Loucy (cell line): ENCODE data around the gene SLC13A1.

Source experiments
- H2AFZ ChIP-seq: fragments of 200-600 bp; sonication (generic); 2 replicates; pipeline ENCODE4 v1.6.0; 2016; ENCODE audit warnings: antibody characterized with exemption, mild to moderate bottlenecking, low read length, moderate library complexity
- H3F3A ChIP-seq: fragments of 200-600 bp; 2 replicates; pipeline ENCODE4 v1.6.0; 2016; ENCODE audit warnings: antibody characterized with exemption, low read depth, mild to moderate bottlenecking
- H3K27me3 ChIP-seq: fragments of 200-600 bp; sonication (generic); 2 replicates; pipeline ENCODE4 v1.6.1; 2014; ENCODE audit warnings: low read length, mild to moderate bottlenecking; ENCODE audit not compliant: insufficient read depth, poor library complexity, severe bottlenecking
- H3K36me3 ChIP-seq: fragments of 200-600 bp; sonication (generic); 2 replicates; pipeline ENCODE4 v1.6.1; 2016; ENCODE audit warnings: low read length; ENCODE audit not compliant: insufficient read depth
- H3K4me1 ChIP-seq: fragments of 200-600 bp; sonication (generic); 2 replicates; pipeline ENCODE4 v1.5.1; 2014; ENCODE audit warnings: low read length, mild to moderate bottlenecking; ENCODE audit not compliant: insufficient read depth, poor library complexity, severe bottlenecking
- H3K4me2 ChIP-seq: fragments of 200-600 bp; sonication (generic); 2 replicates; pipeline ENCODE4 v1.6.0; 2014; ENCODE audit warnings: antibody characterized with exemption, low read length, low read depth, mild to moderate bottlenecking; ENCODE audit not compliant: poor library complexity, severe bottlenecking
- H3K4me3 ChIP-seq: fragments of 200-600 bp; sonication (generic); 2 replicates; pipeline ENCODE4 v1.5.1; 2014; ENCODE audit warnings: low read length, mild to moderate bottlenecking, mixed read lengths; ENCODE audit not compliant: poor library complexity, severe bottlenecking
- H3K79me2 ChIP-seq: fragments of 200-600 bp; sonication (generic); 2 replicates; pipeline ENCODE4 v1.6.1; 2014; ENCODE audit warnings: low read length; ENCODE audit not compliant: insufficient read depth
- H3K9ac ChIP-seq: fragments of 200-600 bp; sonication (generic); 2 replicates; pipeline ENCODE4 v1.6.0; 2014; ENCODE audit warnings: mild to moderate bottlenecking, low read depth, low read length, moderate library complexity; ENCODE audit not compliant: poor library complexity, severe bottlenecking
- H3K9me2 ChIP-seq: fragments of 200-600 bp; sonication (generic); replicated peaks from 2 replicates; pipeline ENCODE4 v1.6.1; 2016; ENCODE audit warnings: low read depth, low read length, mixed read lengths
- H3K9me3 ChIP-seq: fragments of 200-600 bp; sonication (generic); 2 replicates; pipeline ENCODE4 v1.6.1; 2014; ENCODE audit warnings: mild to moderate bottlenecking, antibody characterized with exemption, low read length, low read depth; ENCODE audit not compliant: insufficient read depth
- H4K20me1 ChIP-seq: fragments of 200-600 bp; sonication (generic); 2 replicates; pipeline ENCODE4 v1.6.0; 2014; ENCODE audit warnings: antibody characterized with exemption, low read length, mild to moderate bottlenecking; ENCODE audit not compliant: insufficient read depth, poor library complexity, severe bottlenecking
- EZH2phosphoT487 ChIP-seq: fragments of 200-600 bp; IDR thresholded peaks from 2 replicates; pipeline ENCODE4 v1.6.1; 2018; ENCODE audit warnings: antibody characterized with exemption, mild to moderate bottlenecking, moderate library complexity, borderline replicate concordance
- TF ChIP-seq, protein P1 (sequence below): fragments of 200-600 bp; sonication (generic); conservative IDR thresholded peaks from 2 replicates; pipeline ENCODE4 v1.5.1; 2014; ENCODE audit warnings: mild to moderate bottlenecking, antibody characterized with exemption, low read length

SLC13A1 gene

GRCh38 chr7:123126691-123127090 lies 73.1 kb downstream of the SLC13A1 start:
- Histone ChIP-seq H3K79me2 (no peaks in the 10 kb centered on the region), H3K4me3 (no peak overlapping the region), H2AFZ (no peak overlapping the region), H3K9me3 (no peaks in the 10 kb centered on the region), H3K9me2 (no peaks in the 10 kb centered on the region), H3K36me3 (no peaks in the 10 kb centered on the region), H3K27me3 (no peaks in the 10 kb centered on the region), H4K20me1 (no peaks in the 10 kb centered on the region), H3K4me2 (no peak overlapping the region), H3F3A (no peaks in the 10 kb centered on the region), H3K9ac (no peak overlapping the region), H3K4me1 (no peaks in the 10 kb centered on the region)
- TF ChIP-seq EZH2phosphoT487: no peak
- TF ChIP-seq, protein P1, sequence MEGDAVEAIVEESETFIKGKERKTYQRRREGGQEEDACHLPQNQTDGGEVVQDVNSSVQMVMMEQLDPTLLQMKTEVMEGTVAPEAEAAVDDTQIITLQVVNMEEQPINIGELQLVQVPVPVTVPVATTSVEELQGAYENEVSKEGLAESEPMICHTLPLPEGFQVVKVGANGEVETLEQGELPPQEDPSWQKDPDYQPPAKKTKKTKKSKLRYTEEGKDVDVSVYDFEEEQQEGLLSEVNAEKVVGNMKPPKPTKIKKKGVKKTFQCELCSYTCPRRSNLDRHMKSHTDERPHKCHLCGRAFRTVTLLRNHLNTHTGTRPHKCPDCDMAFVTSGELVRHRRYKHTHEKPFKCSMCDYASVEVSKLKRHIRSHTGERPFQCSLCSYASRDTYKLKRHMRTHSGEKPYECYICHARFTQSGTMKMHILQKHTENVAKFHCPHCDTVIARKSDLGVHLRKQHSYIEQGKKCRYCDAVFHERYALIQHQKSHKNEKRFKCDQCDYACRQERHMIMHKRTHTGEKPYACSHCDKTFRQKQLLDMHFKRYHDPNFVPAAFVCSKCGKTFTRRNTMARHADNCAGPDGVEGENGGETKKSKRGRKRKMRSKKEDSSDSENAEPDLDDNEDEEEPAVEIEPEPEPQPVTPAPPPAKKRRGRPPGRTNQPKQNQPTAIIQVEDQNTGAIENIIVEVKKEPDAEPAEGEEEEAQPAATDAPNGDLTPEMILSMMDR: no peak

DNA sequence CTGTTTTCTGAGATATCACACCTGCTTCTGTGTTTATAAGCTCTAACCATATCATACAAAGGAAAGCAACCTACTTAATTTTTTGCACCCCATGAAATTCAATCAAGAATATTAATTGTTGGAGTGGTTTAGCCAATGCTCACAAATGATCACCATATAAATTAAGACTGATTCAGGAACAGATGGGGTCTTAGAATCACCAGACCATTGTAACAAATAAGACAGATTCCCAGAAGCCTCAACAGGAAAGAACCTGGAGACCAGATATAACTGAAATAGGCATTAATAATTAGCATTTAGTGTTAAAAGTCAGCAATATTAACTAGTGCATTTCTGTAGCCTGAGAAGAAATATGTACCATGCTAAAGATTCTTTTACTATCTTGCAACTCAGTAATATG lies 73.6 kb downstream of the SLC13A1 start:
- Histone ChIP-seq H2AFZ (no peak overlapping the region), H3K9me3 (no peaks in the 10 kb centered on the region), H3K9ac (no peak overlapping the region), H3K27me3 (no peaks in the 10 kb centered on the region), H3K4me2 (no peak overlapping the region), H3K36me3 (no peaks in the 10 kb centered on the region), H3K4me3 (no peak overlapping the region), H3K4me1 (no peaks in the 10 kb centered on the region), H3K79me2 (no peaks in the 10 kb centered on the region), H4K20me1 (no peaks in the 10 kb centered on the region), H3F3A (no peaks in the 10 kb centered on the region), H3K9me2 (no peaks in the 10 kb centered on the region)
- no peak for TF ChIP-seq EZH2phosphoT487
- TF ChIP-seq, protein P1: no peak

DNA sequence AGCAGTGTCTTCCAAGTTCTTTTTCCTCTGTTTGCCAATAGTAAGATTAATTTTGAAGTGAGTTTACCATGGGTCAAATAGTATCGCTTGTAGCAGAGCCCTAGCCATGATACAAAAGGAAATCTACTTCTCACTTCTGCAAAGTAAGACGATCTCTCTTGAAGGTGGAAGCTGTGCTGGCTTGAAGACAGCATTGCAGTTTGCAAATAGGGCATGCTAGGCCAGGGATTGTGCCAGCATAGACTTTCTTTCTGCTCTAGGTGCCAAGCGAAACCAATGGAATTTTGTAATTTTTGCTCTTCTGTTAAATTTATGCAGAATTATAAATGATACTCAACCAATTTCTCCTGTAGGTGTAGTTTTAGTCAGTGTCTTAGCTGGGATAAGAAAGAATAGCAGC lies 74.5 kb downstream of the SLC13A1 start:
- Histone ChIP-seq H2AFZ (no peak overlapping the region), H3K79me2 (no peaks in the 10 kb centered on the region), H4K20me1 (no peaks in the 10 kb centered on the region), H3K9me2 (no peaks in the 10 kb centered on the region), H3K27me3 (no peaks in the 10 kb centered on the region), H3K9me3 (no peaks in the 10 kb centered on the region), H3K36me3 (no peaks in the 10 kb centered on the region), H3K4me2 (no peak overlapping the region), H3F3A (no peaks in the 10 kb centered on the region), H3K9ac (no peak overlapping the region), H3K4me3 (no peak overlapping the region), H3K4me1 (no peaks in the 10 kb centered on the region)
- TF ChIP-seq, protein P1: no peak
- no peak for TF ChIP-seq EZH2phosphoT487
